ENCODE measurements around the gene PTH1R. TPM values are rescaled to one million over a fixed set of nuclear protein-coding genes. Genes with fewer than 3 reads are reported as not detected.

PTH1R gene
- polyA plus RNA-seq, 2 donors: 2.0 to 3.3 TPM

DNA sequence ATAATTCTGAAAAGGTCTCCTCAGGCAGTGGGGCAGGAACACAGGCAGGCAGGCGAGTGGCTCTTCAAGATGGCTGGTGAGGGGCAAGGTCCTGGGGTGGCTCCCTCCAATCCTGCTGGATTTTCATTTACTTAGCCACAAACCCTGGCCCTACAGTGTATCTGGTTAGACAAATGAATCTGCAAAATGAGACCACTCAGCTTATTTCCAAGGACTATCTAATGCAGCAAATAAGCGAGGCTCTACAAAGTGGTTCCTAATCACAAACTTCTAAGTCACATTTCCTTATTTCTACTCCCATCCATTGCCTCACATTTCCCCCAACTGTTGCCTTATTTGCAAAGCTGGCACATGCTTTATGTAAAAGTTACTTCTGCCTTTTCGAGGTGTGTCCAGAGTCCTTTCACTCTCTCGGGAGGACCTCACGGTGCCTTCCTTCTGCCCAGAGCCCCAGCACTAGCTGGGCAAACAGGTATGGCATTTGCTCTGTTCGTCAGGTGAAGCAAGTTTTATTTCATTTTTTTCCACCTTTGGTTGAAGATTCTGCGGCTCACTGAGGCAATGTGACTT, 58.6 kb downstream of the PTH1R start:
- H3K36me3 ChIP-seq (ENCODE audit: control insufficient read depth in 2 of 2, insufficient read depth in 2 of 2, low read length in 1 of 2): peaks cover 3 to 32% of the 10 kb centered on the region in 2 donors
- H3K27me3 ChIP-seq (ENCODE audit: control insufficient read depth in 1 of 2, insufficient read depth in 2 of 2, low read length in 2 of 2): no peaks in the 10 kb centered on the region
- peak overlapping the region; percentile 85 to 98 for H3K27ac ChIP-seq (ENCODE audit: low read depth in 2 of 2, low read length in 1 of 2)
- WGBS, 2 donors: 72% methylated on average over 7 of the region's 7 CpGs
- H3K9me3 ChIP-seq (ENCODE audit: control insufficient read depth in 2 of 2, insufficient read depth in 1 of 2, low read depth in 1 of 2, low read length in 1 of 2): no peaks in the 10 kb centered on the region
- H3K4me3 ChIP-seq (ENCODE audit: low read depth in 1 of 2, low read length in 2 of 2): no peak overlapping the region
- peaks cover 23 to 45% of the 10 kb centered on the region in 2 donors for H3K4me1 ChIP-seq (ENCODE audit: control insufficient read depth in 2 of 2, insufficient read depth in 2 of 2, low read length in 1 of 2)

DNA sequence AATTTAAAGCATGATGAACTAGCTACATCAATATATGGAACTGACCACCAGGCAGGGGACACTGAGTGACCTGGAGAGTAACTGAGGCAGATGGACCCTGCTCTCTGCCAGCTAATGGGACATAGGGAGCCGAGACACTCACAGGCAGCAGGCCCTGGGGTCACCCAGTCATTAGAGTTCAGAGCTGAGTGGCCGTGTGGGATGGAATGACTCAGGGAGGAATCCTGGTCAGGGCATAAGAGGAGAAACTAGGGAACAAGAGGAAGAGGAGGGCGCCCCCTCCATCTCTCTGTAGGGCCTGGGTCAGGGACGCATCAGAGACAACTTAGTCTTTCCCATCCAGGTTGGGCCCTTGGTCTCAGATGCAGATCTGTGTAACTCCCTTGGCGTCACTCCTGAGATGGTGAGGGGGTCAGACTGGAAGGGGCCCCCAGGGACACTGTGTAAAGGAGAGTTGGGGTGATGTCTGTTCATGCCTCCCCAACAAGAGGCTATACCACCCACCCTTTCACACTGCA, 59.3 kb downstream of the PTH1R start:
- Histone ChIP-seq H3K27me3 (ENCODE audit: control insufficient read depth in 1 of 2, insufficient read depth in 2 of 2, low read length in 2 of 2) (no peaks in the 10 kb centered on the region), H3K4me1 (ENCODE audit: control insufficient read depth in 2 of 2, insufficient read depth in 2 of 2, low read length in 1 of 2) (peaks cover 16 to 40% of the 10 kb centered on the region in 2 donors), H3K36me3 (ENCODE audit: control insufficient read depth in 2 of 2, insufficient read depth in 2 of 2, low read length in 1 of 2) (peaks cover 3 to 32% of the 10 kb centered on the region in 2 donors), H3K27ac (ENCODE audit: low read depth in 2 of 2, low read length in 1 of 2) (peak overlapping the region; percentile 79 to 85), H3K9me3 (ENCODE audit: control insufficient read depth in 2 of 2, insufficient read depth in 1 of 2, low read depth in 1 of 2, low read length in 1 of 2) (no peaks in the 10 kb centered on the region), H3K4me3 (ENCODE audit: low read depth in 1 of 2, low read length in 2 of 2) (no peak overlapping the region)
- 85 to 90% methylated on average over 5 of the region's 5 CpGs for WGBS, 2 donors

DNA sequence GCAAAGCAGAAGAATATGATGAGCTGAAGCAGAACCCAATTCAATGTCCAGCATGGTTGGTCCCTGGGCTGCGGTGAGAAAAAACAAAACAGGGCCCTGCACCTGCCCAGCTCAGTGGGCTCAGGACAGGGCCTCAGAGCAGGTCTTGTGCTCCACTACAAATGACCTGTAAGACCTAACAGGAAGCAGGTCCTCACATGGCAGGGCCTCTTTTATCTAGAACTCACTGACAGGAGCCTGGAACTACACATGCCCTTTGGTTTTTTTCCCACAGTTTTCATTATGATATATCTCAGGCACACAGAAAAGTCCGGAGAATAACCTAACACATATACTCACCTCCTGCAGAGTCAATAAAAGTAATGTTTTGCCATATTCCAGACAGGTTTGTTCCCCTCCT, 60.6 kb downstream of the PTH1R start:
- H3K4me1 ChIP-seq (ENCODE audit: control insufficient read depth in 2 of 2, insufficient read depth in 2 of 2, low read length in 1 of 2): peaks cover 13 to 39% of the 10 kb centered on the region in 2 donors
- no peak overlapping the region for H3K4me3 ChIP-seq (ENCODE audit: low read depth in 1 of 2, low read length in 2 of 2)
- WGBS, 2 donors: 85 to 91% methylated on average over 2 of the region's 2 CpGs
- no peaks in the 10 kb centered on the region for H3K9me3 ChIP-seq (ENCODE audit: control insufficient read depth in 2 of 2, insufficient read depth in 1 of 2, low read depth in 1 of 2, low read length in 1 of 2)
- H3K36me3 ChIP-seq (ENCODE audit: control insufficient read depth in 2 of 2, insufficient read depth in 2 of 2, low read length in 1 of 2): peaks cover 3 to 32% of the 10 kb centered on the region in 2 donors
- peak overlapping the region in 1 of 2 donors; percentile 79 for H3K27ac ChIP-seq (ENCODE audit: low read depth in 2 of 2, low read length in 1 of 2)
- no peaks in the 10 kb centered on the region for H3K27me3 ChIP-seq (ENCODE audit: control insufficient read depth in 1 of 2, insufficient read depth in 2 of 2, low read length in 2 of 2)

GRCh38 chr3:46939578-46940445, 62.3 kb downstream of the PTH1R start:
- Histone ChIP-seq H3K4me3 (ENCODE audit: low read depth in 1 of 2, low read length in 2 of 2) (no peak overlapping the region), H3K36me3 (ENCODE audit: control insufficient read depth in 2 of 2, insufficient read depth in 2 of 2, low read length in 1 of 2) (peaks cover 3 to 32% of the 10 kb centered on the region in 2 donors), H3K27ac (ENCODE audit: low read depth in 2 of 2, low read length in 1 of 2) (peak overlapping the region in 1 of 2 donors; percentile 34), H3K9me3 (ENCODE audit: control insufficient read depth in 2 of 2, insufficient read depth in 1 of 2, low read depth in 1 of 2, low read length in 1 of 2) (no peaks in the 10 kb centered on the region), H3K4me1 (ENCODE audit: control insufficient read depth in 2 of 2, insufficient read depth in 2 of 2, low read length in 1 of 2) (peaks cover 12 to 36% of the 10 kb centered on the region in 2 donors), H3K27me3 (ENCODE audit: control insufficient read depth in 1 of 2, insufficient read depth in 2 of 2, low read length in 2 of 2) (no peaks in the 10 kb centered on the region)
- 80 to 85% methylated on average over 12 of the region's 12 CpGs for WGBS, 2 donors

GRCh38 chr3:46942076-46942475, 64.6 kb downstream of the PTH1R start:
- peak overlapping the region; percentile 38 to 92 for H3K27ac ChIP-seq (ENCODE audit: low read depth in 2 of 2, low read length in 1 of 2)
- H3K4me1 ChIP-seq (ENCODE audit: control insufficient read depth in 2 of 2, insufficient read depth in 2 of 2, low read length in 1 of 2): peaks cover 15 to 38% of the 10 kb centered on the region in 2 donors
- H3K27me3 ChIP-seq (ENCODE audit: control insufficient read depth in 1 of 2, insufficient read depth in 2 of 2, low read length in 2 of 2): no peaks in the 10 kb centered on the region
- H3K36me3 ChIP-seq (ENCODE audit: control insufficient read depth in 2 of 2, insufficient read depth in 2 of 2, low read length in 1 of 2): peaks cover 3 to 27% of the 10 kb centered on the region in 2 donors
- WGBS, 2 donors: 76 to 86% methylated on average over 7 of the region's 7 CpGs
- no peaks in the 10 kb centered on the region for H3K9me3 ChIP-seq (ENCODE audit: control insufficient read depth in 2 of 2, insufficient read depth in 1 of 2, low read depth in 1 of 2, low read length in 1 of 2)
- H3K4me3 ChIP-seq (ENCODE audit: low read depth in 1 of 2, low read length in 2 of 2): no peak overlapping the region

GRCh38 chr3:46942481-46943236, 65.1 kb downstream of the PTH1R start:
- Histone ChIP-seq H3K27ac (ENCODE audit: low read depth in 2 of 2, low read length in 1 of 2) (peak overlapping the region; percentile 77 to 92), H3K27me3 (ENCODE audit: control insufficient read depth in 1 of 2, insufficient read depth in 2 of 2, low read length in 2 of 2) (no peaks in the 10 kb centered on the region), H3K36me3 (ENCODE audit: control insufficient read depth in 2 of 2, insufficient read depth in 2 of 2, low read length in 1 of 2) (peaks cover 3 to 25% of the 10 kb centered on the region in 2 donors), H3K4me3 (ENCODE audit: low read depth in 1 of 2, low read length in 2 of 2) (no peak overlapping the region), H3K9me3 (ENCODE audit: control insufficient read depth in 2 of 2, insufficient read depth in 1 of 2, low read depth in 1 of 2, low read length in 1 of 2) (no peaks in the 10 kb centered on the region), H3K4me1 (ENCODE audit: control insufficient read depth in 2 of 2, insufficient read depth in 2 of 2, low read length in 1 of 2) (peaks cover 15 to 41% of the 10 kb centered on the region in 2 donors)
- WGBS, 2 donors: 75 to 80% methylated on average over 12 of the region's 12 CpGs

- Histone ChIP-seq H3K4me3 (ENCODE audit: low read depth in 1 of 2, low read length in 2 of 2) (no peak overlapping the region), H3K9me3 (ENCODE audit: control insufficient read depth in 2 of 2, insufficient read depth in 1 of 2, low read depth in 1 of 2, low read length in 1 of 2) (no peaks in the 10 kb centered on the region), H3K27ac (ENCODE audit: low read depth in 2 of 2, low read length in 1 of 2) (peak overlapping the region; percentile 77 to 92), H3K4me1 (ENCODE audit: control insufficient read depth in 2 of 2, insufficient read depth in 2 of 2, low read length in 1 of 2) (peaks cover 15 to 49% of the 10 kb centered on the region in 2 donors), H3K27me3 (ENCODE audit: control insufficient read depth in 1 of 2, insufficient read depth in 2 of 2, low read length in 2 of 2) (no peaks in the 10 kb centered on the region), H3K36me3 (ENCODE audit: control insufficient read depth in 2 of 2, insufficient read depth in 2 of 2, low read length in 1 of 2) (peaks cover 3 to 21% of the 10 kb centered on the region in 2 donors)
- 45 to 55% methylated on average over 12 of the region's 12 CpGs for WGBS, 2 donors
Observed at GRCh38 chr3:46943237-46944187, 66.0 kb downstream of the PTH1R start.

- no peaks in the 10 kb centered on the region for H3K9me3 ChIP-seq (ENCODE audit: control insufficient read depth in 2 of 2, insufficient read depth in 1 of 2, low read depth in 1 of 2, low read length in 1 of 2)
- H3K36me3 ChIP-seq (ENCODE audit: control insufficient read depth in 2 of 2, insufficient read depth in 2 of 2, low read length in 1 of 2): peaks cover 3 to 15% of the 10 kb centered on the region in 2 donors
- peaks cover 16 to 56% of the 10 kb centered on the region in 2 donors for H3K4me1 ChIP-seq (ENCODE audit: control insufficient read depth in 2 of 2, insufficient read depth in 2 of 2, low read length in 1 of 2)
- 81 to 92% methylated on average over 8 of the region's 8 CpGs for WGBS, 2 donors
- peak overlapping the region; percentile 77 to 92 for H3K27ac ChIP-seq (ENCODE audit: low read depth in 2 of 2, low read length in 1 of 2)
- H3K4me3 ChIP-seq (ENCODE audit: low read depth in 1 of 2, low read length in 2 of 2): no peak overlapping the region
- no peaks in the 10 kb centered on the region for H3K27me3 ChIP-seq (ENCODE audit: control insufficient read depth in 1 of 2, insufficient read depth in 2 of 2, low read length in 2 of 2)
Observed at GRCh38 chr3:46944191-46944590, 66.7 kb downstream of the PTH1R start.

All from esophagus (tissue), 2 donors.